HG02970 (cell line): ENCODE data around the gene SLC31A1.

Experiments
- ATAC-seq: cut with Tn5 transposase; IDR thresholded peaks from one replicate; pipeline ENCODE4 v1.9.1; 2021; ENCODE audit warnings: mild to moderate bottlenecking, moderate library complexity, moderate number of reproducible peaks; ENCODE audit not compliant: unreplicated experiment, low FRiP score

The SLC31A1 gene

GRCh38 chr9:113221003-113221799 lies at the start of gene SLC31A1, which contains the start of gene FKBP15:
TSS of gene SLC31A1 (plus strand) at chr9:113221544. CDS start at chr9:113256149, 34,605 bp downstream.
TSS of gene FKBP15 (minus strand) at chr9:113221277. CDS start at chr9:113221243, 34 bp downstream.
- peak; percentile 84 for ATAC-seq

- no peak for ATAC-seq
Observed at GRCh38 chr9:113173341-113173740, 48.0 kb upstream of the SLC31A1 start.

GRCh38 chr9:113176803-113177202 lies 44.5 kb upstream of the SLC31A1 start:
- ATAC-seq: no peak

- ATAC-seq: no peak
Observed at GRCh38 chr9:113177251-113177650, 44.1 kb upstream of the SLC31A1 start.

GRCh38 chr9:113178087-113178486 lies 43.3 kb upstream of the SLC31A1 start:
- no peak for ATAC-seq

GRCh38 chr9:113179839-113180238 lies 41.5 kb upstream of the SLC31A1 start:
- no peak for ATAC-seq

GRCh38 chr9:113181165-113181564 lies 40.2 kb upstream of the SLC31A1 start:
- no peak for ATAC-seq

GRCh38 chr9:113183956-113184488 lies 37.3 kb upstream of the SLC31A1 start:
- ATAC-seq: no peak

- ATAC-seq: no peak
Observed at GRCh38 chr9:113184539-113184938, 36.8 kb upstream of the SLC31A1 start.

- no peak for ATAC-seq
Observed at GRCh38 chr9:113185271-113185670, 36.1 kb upstream of the SLC31A1 start.

- no peak for ATAC-seq
Observed at GRCh38 chr9:113186137-113186755, 35.1 kb upstream of the SLC31A1 start.

- ATAC-seq: no peak
Observed at GRCh38 chr9:113187929-113188595, 33.3 kb upstream of the SLC31A1 start.

- no peak for ATAC-seq
Observed at GRCh38 chr9:113192455-113192854, 28.9 kb upstream of the SLC31A1 start.

GRCh38 chr9:113199683-113200329 lies 21.5 kb upstream of the SLC31A1 start:
- ATAC-seq: no peak

GRCh38 chr9:113205432-113205831 lies 15.9 kb upstream of the SLC31A1 start:
- ATAC-seq: no peak

GRCh38 chr9:113205861-113206260 lies 15.5 kb upstream of the SLC31A1 start:
- ATAC-seq: no peak

- ATAC-seq: no peak
Observed at GRCh38 chr9:113210815-113211214, 10.5 kb upstream of the SLC31A1 start.

GRCh38 chr9:113215132-113215531 lies 6.2 kb upstream of the SLC31A1 start:
- no peak for ATAC-seq

- no peak for ATAC-seq
Observed at GRCh38 chr9:113216406-113216805, 4.9 kb upstream of the SLC31A1 start.

GRCh38 chr9:113219186-113219936 lies 2.0 kb upstream of the SLC31A1 start:
- no peak for ATAC-seq
